SKM-1 treated with dmso at 0.1 percent for 144 hours (cell line): ENCODE measurements around the gene TRAP1.

Source experiments
- DNase-seq: peaks from one replicate; lab custom pipeline; 2025; ENCODE audit not compliant: unreplicated experiment; lab: John Stamatoyannopoulos, UW

Gene TRAP1

DNA sequence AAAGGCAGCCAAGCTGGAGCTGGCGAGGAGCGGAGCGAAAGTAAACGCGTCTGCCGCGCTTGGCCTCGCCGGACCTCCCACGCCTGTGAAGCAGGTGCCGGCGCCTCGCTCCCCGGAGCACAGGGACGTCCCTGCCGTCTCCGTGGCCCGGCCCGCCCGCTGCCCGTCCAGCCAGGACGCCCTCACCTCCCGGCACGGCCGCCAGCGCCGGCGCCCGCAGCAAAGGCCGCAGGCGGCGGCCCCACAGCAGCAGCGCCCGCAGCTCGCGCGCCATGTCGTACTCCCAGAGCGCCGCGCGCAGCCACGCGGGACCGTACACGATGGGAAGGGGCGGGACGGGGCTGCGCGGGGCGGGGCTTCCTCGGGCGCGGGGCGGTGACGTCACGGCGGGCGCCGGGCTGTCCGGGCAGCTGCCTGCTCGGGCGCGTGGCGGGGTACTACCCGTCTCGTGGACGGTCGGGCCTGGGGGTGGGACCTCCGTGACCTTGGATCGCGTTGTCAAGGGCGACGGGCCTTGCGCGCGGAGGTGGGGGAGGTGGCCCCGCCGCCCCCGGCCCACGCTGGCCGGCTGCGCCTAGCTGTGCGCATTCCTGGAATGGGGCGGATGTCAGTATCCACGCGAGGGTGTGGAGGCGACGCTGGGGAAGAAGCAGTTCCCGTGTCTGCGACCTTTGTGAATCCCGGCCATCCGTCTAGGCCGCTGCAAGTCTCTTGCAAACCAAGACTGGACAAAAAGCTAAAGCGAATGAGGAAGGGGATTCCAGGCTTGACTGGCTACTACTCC lies at the start of gene TRAP1:
TRAP1 (minus strand) TSS at position 290 of the 784 bp plus-strand sequence; CDS start at position 274, 16 bp downstream.
- DNase-seq = peak; percentile 61

DNA sequence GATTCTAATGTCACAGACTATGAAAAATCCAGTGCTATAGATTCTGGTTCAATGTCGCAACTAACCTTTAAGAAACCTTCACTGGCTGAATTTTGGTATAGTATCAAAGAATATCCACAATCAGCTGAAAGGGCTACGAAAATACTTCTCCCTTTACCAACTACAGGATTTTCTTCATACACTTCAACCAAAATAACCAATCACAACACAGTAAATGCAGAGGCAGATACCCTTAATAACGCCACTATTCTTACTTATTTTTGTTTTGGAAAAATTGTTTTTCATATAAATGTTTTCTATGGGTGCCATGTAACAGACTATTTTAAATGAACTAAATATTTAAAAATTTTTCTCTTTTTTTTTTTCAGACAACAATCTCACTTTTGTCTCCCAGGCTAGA lies 48.9 kb upstream of the TRAP1 start:
- DNase-seq = no peak

DNA sequence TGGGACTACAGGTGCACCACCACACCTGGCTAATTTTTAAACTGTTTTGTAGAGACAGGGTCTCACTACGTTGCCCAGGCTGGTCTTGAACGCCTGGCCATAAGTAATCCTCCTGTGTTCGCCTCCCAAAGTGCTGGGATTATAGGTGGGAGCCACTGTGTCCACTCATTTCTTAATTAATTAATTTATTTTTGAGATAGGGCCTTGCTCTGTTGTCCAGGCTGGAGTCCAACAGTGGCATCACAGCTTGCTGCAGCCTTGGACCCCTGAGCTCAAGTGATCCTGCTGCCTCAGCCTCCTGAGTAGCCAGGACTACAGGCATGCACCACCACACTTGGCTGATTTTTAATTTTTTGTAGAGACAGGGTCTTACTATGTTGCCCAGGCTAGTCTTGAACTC lies 47.1 kb upstream of the TRAP1 start:
- DNase-seq = no peak

DNA sequence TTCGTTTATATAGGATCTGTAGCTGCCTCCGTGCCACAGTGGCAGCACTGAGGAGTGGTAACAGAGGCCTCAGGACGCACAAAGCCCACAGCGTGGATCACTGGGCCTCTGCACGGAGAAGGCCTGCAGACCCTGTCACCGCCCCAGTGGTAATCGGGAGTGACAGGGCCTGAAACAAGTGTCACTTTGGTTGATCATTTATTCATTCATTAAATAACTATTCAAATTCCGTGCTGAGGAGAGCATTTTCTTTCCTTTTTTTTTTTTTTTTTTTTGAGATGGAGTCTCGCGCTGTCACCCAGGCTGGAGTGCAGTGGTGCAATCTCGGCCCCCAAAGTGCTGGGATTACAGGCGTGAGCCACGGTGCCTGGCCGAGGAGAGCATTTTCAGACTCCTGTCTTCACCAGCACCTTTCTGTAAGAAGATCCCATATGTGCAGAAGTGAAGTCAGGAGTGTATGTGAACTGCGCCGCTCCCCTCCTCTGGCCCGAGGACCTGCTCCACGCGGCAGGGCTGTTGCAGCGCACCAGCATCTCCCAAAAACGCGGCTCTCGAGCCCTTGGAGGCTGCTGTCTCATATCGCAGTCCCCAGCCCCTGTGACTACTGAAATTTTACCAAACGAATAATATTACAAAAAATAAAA lies 44.9 kb upstream of the TRAP1 start:
- DNase-seq = no peak

DNA sequence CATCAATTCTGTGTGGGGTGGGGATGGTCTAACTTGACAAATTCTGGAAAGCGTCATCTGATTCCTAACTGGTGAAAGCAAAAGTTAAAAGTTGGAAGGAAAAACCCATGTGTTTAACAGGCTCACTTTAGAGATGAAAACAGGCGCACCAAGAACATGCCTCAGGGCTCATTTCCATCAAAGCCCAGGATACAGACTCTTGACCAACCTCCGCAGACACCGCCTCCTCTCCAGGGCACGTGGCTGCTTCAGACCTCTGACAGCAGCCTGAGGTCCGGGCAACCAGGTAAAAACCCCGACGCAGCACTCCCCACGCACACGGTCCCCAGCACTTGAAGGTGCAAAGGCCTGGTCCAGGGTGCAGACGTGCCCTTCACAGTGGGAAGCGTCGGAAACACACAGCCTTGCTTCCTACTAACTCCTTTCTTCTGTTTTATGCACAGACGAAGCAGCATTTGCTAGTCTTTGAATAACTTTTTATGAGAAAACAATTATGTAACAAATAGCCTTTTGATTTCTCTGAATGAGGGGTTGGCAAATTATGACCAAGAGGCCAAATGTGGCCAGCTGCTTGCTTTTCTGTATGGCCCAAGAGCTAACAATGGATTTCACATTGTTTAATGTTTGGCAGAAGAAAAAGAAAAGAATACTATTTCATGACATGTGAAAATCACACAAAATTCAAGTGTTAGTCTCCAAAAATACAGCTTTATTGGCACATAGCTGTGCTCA lies 44.2 kb upstream of the TRAP1 start:
- no peak for DNase-seq

DNA sequence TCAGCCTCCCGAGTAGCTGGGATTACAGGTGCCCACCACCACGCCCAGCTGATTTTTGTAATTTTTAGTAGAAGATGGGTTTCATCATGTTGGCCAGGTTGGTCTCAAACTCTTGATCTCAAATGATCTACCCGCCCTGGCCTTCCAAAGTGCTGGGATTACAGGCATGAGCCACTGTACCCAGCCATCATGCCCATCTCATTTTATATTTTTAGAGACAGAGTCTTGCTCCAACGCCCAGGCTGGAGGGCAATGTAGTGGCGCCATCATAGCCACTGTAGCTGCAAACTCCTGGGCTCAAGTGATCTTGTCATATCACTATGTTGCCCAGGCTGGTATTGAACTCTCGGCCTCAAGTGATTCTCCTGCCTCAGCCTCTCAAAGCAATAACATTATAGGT lies 43.2 kb upstream of the TRAP1 start:
- no peak for DNase-seq

DNA sequence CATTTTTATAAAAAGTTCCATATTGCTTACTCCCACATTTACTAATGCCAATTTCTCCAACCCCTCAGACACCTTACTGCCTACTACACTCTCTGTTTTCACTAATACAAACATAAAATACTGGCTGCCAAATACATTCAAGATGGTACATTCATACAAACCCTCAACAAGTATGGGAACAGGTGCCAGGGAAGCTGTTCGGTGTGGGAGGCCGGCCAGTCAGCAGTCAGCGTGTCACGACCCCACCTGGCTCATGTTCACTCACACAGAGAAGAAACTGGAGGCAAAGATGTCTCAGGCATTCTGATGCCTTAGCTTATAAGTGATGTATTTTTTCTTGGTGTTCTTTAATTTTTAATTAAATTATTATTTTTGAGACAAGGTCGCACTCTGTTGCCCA lies 42.4 kb upstream of the TRAP1 start:
- no peak for DNase-seq

DNA sequence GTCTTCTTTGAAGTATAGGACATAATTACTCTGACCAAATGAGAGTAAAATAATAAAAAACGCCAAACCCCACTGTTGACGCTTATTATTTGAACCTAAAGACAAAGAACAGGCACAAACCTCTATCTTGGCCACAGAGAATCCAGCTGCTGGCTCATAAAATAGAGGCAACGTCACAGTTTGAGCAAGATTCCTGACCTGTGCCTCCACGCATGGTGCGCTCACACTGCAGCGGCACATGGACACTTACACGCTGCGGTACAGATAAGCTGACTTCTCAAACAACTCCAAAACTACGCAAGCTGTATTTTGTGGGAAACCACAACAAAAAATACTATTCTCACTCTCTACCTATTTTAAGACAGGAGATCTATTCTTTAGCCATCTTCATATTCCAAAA lies 38.8 kb upstream of the TRAP1 start:
- DNase-seq = no peak

DNA sequence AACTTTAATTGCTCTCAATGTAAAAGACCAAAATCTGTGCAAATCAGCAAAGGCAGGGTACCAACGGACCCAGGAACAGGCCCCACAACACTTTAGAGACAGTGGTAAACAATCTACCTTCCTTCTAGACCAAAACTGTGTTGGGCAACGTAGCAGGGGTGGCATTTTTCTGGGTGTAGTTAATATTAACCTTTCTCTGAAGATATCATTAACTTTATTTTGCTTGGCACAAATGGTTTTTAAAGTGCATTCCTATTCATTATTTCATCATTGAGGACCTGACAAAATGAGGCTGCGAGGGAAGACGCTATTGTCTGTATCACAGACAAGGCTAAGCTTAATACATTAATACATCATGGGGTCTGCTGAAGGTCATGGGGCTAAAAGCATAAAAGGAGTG lies 37.9 kb upstream of the TRAP1 start:
- no peak for DNase-seq

DNA sequence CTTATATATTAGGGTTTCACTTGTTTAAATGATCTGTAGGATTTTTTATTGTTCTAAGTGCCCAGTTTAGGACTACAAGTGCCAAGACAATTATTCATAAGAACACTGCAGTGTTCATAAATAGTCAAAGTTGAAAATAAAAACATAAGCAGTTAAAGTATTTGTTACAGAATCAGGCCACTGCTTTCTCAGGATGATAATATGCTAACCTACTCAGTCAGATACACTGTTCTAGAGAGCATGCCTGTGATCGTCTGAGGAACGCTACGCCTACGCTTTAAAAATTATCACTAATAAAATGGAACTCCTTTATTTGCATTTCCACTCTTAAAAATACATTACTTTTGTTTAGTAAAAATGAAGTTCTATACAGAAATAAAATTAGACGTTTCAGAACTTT lies 37.4 kb upstream of the TRAP1 start:
- DNase-seq = no peak

DNA sequence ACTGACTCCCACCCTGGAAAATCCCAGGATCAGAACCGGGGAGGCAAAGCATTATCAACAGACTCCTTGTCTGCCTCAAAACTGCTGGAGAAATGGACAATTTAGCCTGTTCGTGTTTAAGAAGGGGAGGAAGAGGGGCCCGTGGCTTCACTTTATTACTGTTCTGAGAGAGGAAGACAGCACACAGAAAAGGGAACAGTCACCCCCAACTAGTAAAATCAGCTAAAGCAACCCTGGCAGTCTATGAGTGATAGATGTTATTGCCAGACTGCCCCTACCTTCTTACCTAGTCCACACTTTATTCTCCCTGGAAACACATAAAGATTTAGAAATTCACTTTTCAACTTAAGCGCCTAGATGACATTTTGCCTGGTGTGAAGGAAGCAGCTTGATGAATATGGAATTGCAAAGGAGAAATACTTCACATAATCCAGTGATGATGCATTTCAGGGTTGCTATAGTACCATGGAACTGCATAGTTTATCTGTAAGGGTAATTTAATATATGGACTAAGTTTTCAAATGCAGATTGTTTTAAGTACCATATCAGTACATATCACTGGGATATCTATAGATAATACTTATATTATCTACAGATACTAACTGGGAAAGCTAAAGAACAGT lies 36.9 kb upstream of the TRAP1 start:
- no peak for DNase-seq

DNA sequence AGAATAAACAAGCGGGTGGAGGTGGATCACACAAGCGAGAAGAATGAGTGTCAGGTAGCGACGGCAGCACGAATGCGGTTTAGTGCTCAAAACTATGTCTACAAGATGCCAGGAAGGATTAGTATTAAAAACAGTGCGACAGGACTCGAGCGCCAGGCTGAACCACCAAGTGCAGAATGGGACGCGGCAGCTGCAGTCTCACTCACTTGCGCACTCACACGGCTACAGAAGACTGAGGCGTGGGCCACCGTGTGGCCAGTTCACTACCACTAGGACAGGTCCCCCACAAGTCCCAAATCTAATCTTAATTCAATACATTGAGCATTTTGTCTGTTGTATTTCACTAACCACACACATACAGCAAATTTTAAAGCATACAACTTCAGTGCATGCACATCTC lies 35.7 kb upstream of the TRAP1 start:
- no peak for DNase-seq

DNA sequence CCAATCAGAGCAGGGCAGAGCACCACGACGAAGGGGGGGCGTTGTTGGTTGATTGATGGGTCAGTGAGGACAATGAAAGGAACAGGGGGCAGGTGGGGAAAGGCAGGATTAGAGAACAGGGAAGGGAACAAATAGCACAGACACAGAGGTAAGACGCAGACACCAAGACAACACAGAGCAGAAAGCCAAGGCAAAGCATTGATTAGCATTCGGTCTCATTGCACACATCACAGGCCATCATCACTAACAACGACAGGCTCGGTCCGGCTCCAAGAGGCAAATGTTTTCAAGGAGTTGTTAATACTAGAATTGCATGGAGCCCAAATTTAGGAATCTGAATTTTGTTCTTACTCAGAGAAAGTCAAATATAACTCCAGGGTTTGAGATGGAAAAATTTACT lies 34.6 kb upstream of the TRAP1 start:
- DNase-seq = no peak

DNA sequence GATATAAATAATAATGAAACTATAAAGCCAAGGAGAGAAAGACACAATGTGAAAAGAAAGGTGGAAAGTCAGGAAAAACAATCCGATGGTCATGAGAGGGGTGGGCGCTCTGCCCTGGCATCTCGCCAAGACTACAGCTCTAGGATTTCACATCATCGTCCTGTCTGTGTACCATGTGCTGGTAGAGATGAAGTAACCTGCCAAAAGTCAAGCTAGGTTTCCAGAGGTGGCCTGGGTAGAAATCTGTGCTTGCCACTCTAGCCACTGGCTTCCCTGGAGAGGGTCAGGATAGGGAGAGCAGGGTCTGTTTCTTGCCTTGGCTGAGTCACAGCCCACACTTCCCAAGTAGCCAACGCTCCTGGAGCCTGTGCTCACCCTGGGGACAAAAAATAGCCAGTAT lies 31.0 kb upstream of the TRAP1 start:
- DNase-seq = no peak

DNA sequence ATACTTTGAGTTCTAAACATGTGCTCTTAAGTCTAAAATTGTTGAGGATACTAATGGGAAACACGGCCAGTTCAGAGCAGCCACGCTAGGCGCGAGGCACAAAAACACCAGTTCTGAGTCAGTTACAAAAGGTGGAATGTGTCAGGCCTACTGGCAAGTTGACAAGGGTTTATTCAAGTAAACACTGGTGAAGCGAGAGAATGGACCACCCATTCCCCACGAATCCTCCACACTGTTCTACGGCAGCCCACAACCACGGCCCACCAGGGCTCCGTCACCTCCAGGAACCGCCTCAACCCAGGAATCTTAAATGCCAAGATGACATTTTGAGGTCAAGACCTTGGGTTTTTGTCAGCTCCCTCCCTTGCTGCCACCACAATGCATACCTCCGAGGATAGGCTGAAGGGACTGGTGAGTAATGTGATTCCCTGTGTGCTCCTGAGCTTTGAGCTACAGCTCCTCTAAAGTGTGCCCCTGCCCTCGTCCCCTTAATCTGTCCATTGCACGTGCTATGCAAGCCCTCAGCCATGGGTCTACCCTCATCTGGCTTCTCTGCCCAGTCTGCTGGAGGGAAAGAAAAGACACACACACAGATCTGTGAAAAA lies 28.5 kb upstream of the TRAP1 start:
- DNase-seq = no peak

DNA sequence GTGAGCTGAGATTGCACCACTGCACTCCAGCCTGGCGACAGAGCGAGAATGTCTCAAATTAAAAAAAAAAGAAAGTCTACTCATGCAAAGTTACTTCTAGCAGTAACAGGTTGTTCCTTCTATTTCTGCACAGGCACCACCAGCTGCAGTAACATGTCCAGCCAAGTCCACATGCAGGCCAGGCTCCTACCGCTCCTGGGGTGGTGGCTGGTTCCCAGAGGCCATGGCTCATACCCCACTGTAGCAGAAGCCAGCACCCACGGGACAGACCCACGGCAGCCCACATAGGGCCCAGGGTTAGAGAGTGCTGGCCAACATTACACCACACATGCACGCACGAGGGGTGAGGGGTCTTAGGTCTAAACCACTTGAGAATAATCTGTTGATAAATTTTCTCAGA lies 26.7 kb upstream of the TRAP1 start:
- DNase-seq = no peak

DNA sequence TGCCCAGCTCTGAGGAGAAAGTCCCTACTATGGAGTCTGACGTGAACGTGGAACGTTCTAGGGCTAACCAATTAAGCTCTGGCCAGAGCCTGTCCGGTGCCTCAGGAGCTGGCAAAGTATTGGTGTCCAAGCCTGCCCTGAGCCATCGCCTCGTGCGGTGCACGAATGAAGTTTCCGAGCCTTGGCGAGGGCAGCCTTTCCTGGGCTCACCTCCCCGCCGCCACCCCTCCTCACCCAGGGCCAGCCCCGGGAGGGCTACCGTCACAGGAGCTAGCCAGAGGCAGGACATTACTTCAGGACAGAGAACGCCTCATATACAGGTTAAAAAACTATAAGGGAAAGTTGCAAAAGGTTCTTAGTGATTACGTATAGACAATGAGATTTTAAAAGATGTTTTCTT lies 23.6 kb upstream of the TRAP1 start:
- no peak for DNase-seq

DNA sequence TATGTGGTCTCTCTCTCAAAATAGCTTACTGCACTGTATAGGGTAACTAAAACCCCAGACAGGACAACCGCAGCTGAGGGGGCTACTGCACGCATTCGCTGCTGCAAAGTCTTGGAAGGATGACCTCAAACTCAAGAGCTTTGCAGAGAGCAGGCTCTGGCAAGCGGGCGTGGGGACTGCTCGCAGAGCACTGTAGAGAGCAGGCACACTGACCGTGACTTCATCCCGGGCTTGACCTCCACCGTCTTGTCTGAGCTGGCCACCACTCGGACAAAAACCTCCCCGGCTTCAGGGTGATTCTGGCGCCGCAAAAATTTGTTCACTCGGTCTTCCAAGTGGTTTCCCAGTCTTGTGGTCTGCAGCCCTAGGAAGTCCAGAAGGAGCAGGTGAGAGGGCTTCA lies 22.9 kb upstream of the TRAP1 start:
- DNase-seq = no peak

DNA sequence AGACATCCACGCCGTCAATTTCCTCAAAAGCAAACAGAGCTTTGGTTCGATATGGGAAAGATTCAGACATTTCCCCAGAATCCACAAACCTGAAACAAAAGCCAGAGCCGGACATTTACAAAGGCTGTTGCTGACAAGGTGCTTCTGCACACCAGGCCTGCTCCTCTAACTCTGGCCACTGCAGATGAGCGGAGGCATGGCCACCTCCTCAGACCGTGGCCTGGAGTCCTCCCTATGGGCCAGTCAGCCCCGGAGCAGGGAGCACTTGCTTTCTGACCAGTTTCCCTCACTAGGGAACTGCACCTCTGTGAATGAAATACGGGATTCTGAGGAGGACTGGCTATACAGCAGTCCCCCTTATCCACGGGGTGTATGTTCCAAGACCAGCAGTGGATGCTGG lies 22.3 kb upstream of the TRAP1 start:
- no peak for DNase-seq

DNA sequence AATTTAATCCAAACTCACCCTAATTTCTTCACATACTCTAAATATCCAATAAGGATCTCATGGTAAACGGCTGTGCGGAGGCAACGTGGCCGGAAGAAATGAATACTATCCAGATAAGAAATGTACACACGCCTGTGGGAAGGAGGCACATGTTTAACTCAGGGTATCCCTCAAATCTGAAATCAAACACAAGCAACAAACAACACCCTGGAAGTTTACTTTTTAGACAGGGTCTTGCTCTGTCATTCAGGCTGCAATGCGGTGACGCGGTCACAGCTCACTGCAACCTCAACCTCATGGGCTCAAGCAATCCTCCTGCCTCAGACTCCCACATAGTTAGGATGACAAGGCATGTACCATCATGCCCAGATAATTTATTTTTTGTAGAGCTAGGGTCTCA lies 21.2 kb upstream of the TRAP1 start:
- DNase-seq = no peak

DNA sequence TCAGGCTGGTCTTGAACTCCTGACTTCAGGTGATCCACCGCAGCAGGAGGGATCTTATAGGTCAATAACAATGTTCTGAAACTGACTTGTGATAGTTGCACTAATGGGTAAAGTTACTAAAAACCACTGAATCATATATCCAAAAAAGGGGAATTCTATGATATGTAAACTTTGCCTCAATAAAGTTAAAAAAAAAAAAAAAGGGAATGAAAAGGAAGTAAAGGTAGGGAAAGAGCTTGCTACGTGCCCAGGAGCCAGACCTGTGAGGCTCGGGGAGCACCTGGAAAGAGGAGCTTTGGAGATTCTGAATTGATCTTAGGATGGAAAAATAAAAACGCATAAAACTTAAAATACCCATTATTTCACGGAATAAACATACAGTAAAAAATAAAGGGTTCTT lies 20.8 kb upstream of the TRAP1 start:
- DNase-seq = no peak
